GM12878 (cell line): ENCODE data around the gene METTL27. TPM values are rescaled to one million over a fixed set of nuclear protein-coding genes. Genes with fewer than 3 reads are reported as not detected.

Source experiments
- ATAC-seq: fragments of 200-7000 bp; cut with Tn5 transposase; 3 replicates; pipeline ENCODE4 v1.9.1; 2020; ENCODE audit warnings: mild to moderate bottlenecking, moderate library complexity
- BruUV-seq: library from RNA; stranded (reverse); fragments of 400-500 nt; replicated peaks from 2 replicates; lab custom pipeline; 2021; lab: Mats Ljungman, UMichigan
- CTCF ChIA-PET: fragments of 300-600 bp; sonication (Branson Sonifier 250); formaldehyde crosslinking; extraction: SDS; loops from one replicate; lab custom pipeline; 2021; ENCODE audit warnings: inconsistent platforms; lab: Yijun Ruan, JAX
- POLR2A ChIA-PET: fragments of 350-600 bp; formaldehyde crosslinking; extraction: SDS; loops from one replicate; lab custom pipeline; 2021; ENCODE audit warnings: inconsistent platforms; lab: Charles Lee
- RAD21 ChIA-PET: fragments of 300-600 bp; sonication (Branson Sonifier 250); formaldehyde crosslinking; loops from one replicate; lab custom pipeline; 2023; ENCODE audit warnings: antibody characterized with exemption; ENCODE audit not compliant: unreplicated experiment; lab: Charles Lee
- SMC1A ChIA-PET: fragments of 300-600 bp; sonication (Branson Sonifier 250); formaldehyde crosslinking; loops from one replicate; lab custom pipeline; 2023; ENCODE audit not compliant: unreplicated experiment, uncharacterized antibody; lab: Charles Lee
- DNase-seq: peaks from one replicate; pipeline ENCODE4 v3.0.0-alpha.2; 2011; ENCODE audit warnings: low read depth, low spot score
- FAIRE-seq: peaks from 3 replicates; lab custom pipeline; 2011; peaks lifted over from hg19 to GRCh38; lab: Jason Lieb, UNC
- H2AFZ ChIP-seq: 2 replicates; pipeline ENCODE4 v1.6.0; 2011; ENCODE audit warnings: low read depth, low read length, control low read depth; ENCODE audit not compliant: control insufficient read depth
- H3K27ac ChIP-seq: 2 replicates; pipeline ENCODE4 v1.5.1; 2011; ENCODE audit warnings: control low read depth; ENCODE audit not compliant: control insufficient read depth, insufficient read depth
- H3K27me3 ChIP-seq, 2 experiments: replicated peaks in 1 of 2; 2 replicates each; pipeline versions ENCODE4 v1.6.0 to v1.6.1; 2011; ENCODE audit warnings: low read length in 1 of 2; ENCODE audit not compliant: control insufficient read depth in 2 of 2, insufficient read depth in 2 of 2
- H3K36me3 ChIP-seq, 2 experiments: 2 replicates each; pipeline ENCODE4 v1.5.1; 2011; ENCODE audit warnings: low read length in 1 of 2; ENCODE audit not compliant: control insufficient read depth in 2 of 2, insufficient read depth in 2 of 2
- H3K4me1 ChIP-seq: 2 replicates; pipeline ENCODE4 v1.6.1; 2011; ENCODE audit warnings: mild to moderate bottlenecking, low read length, moderate library complexity, mixed read lengths; ENCODE audit not compliant: control insufficient read depth, insufficient read depth
- H3K4me2 ChIP-seq: 2 replicates; pipeline ENCODE4 v1.6.0; 2011; ENCODE audit warnings: control low read depth; ENCODE audit not compliant: control insufficient read depth, insufficient read depth
- H3K4me3 ChIP-seq: fragments of 200-600 bp; sonication (generic); 2 replicates; pipeline ENCODE4 v1.5.1; 2016
- H3K79me2 ChIP-seq: 2 replicates; pipeline ENCODE4 v1.6.0; 2011; ENCODE audit warnings: low read length; ENCODE audit not compliant: control insufficient read depth, insufficient read depth
- H3K9ac ChIP-seq: 2 replicates; pipeline ENCODE4 v1.8.0; 2011; ENCODE audit warnings: low read length, control low read depth, mixed read lengths; ENCODE audit not compliant: control insufficient read depth, insufficient read depth
- H3K9me3 ChIP-seq: replicated peaks from 3 replicates; pipeline ENCODE4 v1.5.1; 2011; ENCODE audit warnings: mild to moderate bottlenecking, low read length; ENCODE audit not compliant: control insufficient read depth, insufficient read depth
- H4K20me1 ChIP-seq: 2 replicates; pipeline ENCODE4 v1.6.0; 2011; ENCODE audit not compliant: control insufficient read depth, insufficient read depth
- BCL11A ChIP-seq: IDR thresholded peaks from 2 replicates; pipeline ENCODE4 v1.6.1; 2011; ENCODE audit warnings: low read depth, low read length
- CBX3 ChIP-seq: fragments of 200-600 bp; sonication (generic); IDR thresholded peaks from 2 replicates; pipeline ENCODE4 v1.6.1; 2016; ENCODE audit warnings: low read depth, borderline replicate concordance
- CBX5 ChIP-seq: sonication (generic); IDR thresholded peaks from 2 replicates; pipeline ENCODE4 v1.6.1; 2016; ENCODE audit warnings: low read depth, moderate library complexity, mild to moderate bottlenecking, inconsistent platforms
- ETV6 ChIP-seq, 2 experiments: fragments of 450-650 bp in 1 of 2; IDR thresholded peaks in 1 of 2; conservative IDR thresholded peaks in 1 of 2; 2 replicates each; pipeline ENCODE4 v1.6.1; 2014; ENCODE audit warnings: antibody characterized with exemption in 1 of 2, borderline replicate concordance in 1 of 2, low read depth in 1 of 2, mild to moderate bottlenecking in 1 of 2, moderate library complexity in 1 of 2
- FOS ChIP-seq: IDR thresholded peaks from 3 replicates; pipeline ENCODE4 v1.6.1; 2011; ENCODE audit warnings: borderline replicate concordance; ENCODE audit not compliant: insufficient read length; ENCODE audit errors: extremely low read depth
- FOXK2 ChIP-seq: fragments of 450-650 bp; IDR thresholded peaks from 2 replicates; pipeline ENCODE4 v1.6.1; 2017; ENCODE audit warnings: mild to moderate bottlenecking, moderate library complexity
- HCFC1 ChIP-seq: fragments of 150-350 bp; IDR thresholded peaks from 2 replicates; pipeline ENCODE4 v1.6.1; 2014; ENCODE audit warnings: low read length
- HDGF ChIP-seq: fragments of 450-650 bp; IDR thresholded peaks from 2 replicates; pipeline ENCODE4 v1.6.1; 2016; ENCODE audit warnings: antibody characterized with exemption
- IRF3 ChIP-seq: fragments of 450-650 bp; IDR thresholded peaks from 2 replicates; pipeline ENCODE4 v1.6.1; 2014; ENCODE audit warnings: mild to moderate bottlenecking
- MEF2B ChIP-seq: fragments of 450-650 bp; IDR thresholded peaks from 2 replicates; pipeline ENCODE4 v1.6.1; 2018; ENCODE audit warnings: mild to moderate bottlenecking, moderate library complexity; ENCODE audit not compliant: partially characterized antibody, poor library complexity, severe bottlenecking
- MLLT1 ChIP-seq: fragments of 450-650 bp; IDR thresholded peaks from 2 replicates; pipeline ENCODE4 v1.6.1; 2016; ENCODE audit warnings: mild to moderate bottlenecking
- MTA3 ChIP-seq: IDR thresholded peaks from 2 replicates; pipeline ENCODE4 v1.6.1; 2012; ENCODE audit warnings: low read length, inconsistent platforms, borderline replicate concordance
- NR2F1 ChIP-seq: fragments of 450-650 bp; conservative IDR thresholded peaks from 2 replicates; pipeline ENCODE4 v1.6.1; 2017; ENCODE audit warnings: mild to moderate bottlenecking
- POLR2A ChIP-seq: IDR thresholded peaks from 2 replicates; pipeline ENCODE4 v1.6.1; 2011; ENCODE audit warnings: low read depth, mild to moderate bottlenecking, low read length
- RELB ChIP-seq: fragments of 450-650 bp; IDR thresholded peaks from 2 replicates; pipeline ENCODE4 v1.6.1; 2017; ENCODE audit warnings: low read depth, mild to moderate bottlenecking, moderate library complexity
- SRF ChIP-seq, 2 experiments: IDR thresholded peaks; 2 replicates each; pipeline ENCODE4 v1.6.1; 2011; ENCODE audit warnings: low read depth in 2 of 2, low read length in 2 of 2, mild to moderate bottlenecking in 1 of 2, moderate library complexity in 1 of 2
- YBX1 ChIP-seq: fragments of 450-650 bp; IDR thresholded peaks from 2 replicates; pipeline ENCODE4 v1.6.1; 2016; ENCODE audit warnings: antibody characterized with exemption
- ZBTB33 ChIP-seq: fragments of 450-650 bp; IDR thresholded peaks from 2 replicates; pipeline ENCODE4 v1.6.1; 2017; ENCODE audit warnings: mild to moderate bottlenecking
- WGBS: methylation state at CpG from one replicate; pipeline ENCODE4 v1.1.6; 2016; ENCODE audit warnings: low lambda C conversion rate; ENCODE audit not compliant: insufficient replicate concordance, insufficient coverage; ENCODE audit errors: missing lambda C conversion rate; 5-methylcytosine and 5-hydroxymethylcytosine counted together
- in situ Hi-C: fragments of 300-500 bp; cut with MboI; formaldehyde crosslinking; loops from 9 replicates; pipeline ENCODE4 v1.14.3; 2018; ENCODE audit warnings: mixed read lengths
- intact Hi-C: fragments of 100-400 bp; cut with micrococcal nuclease; formaldehyde crosslinking; loops from one replicate; pipeline ENCODE4 v1.14.2; 2022; ENCODE audit not compliant: unreplicated experiment
- polyA plus RNA-seq, 11 experiments: library from polyadenylated mRNA; depleted of rRNA in 4 of 11; unstranded in 6 of 11; stranded (reverse) in 5 of 11; fragments of >200 nt; fragmentation: Nextera tagmentation in 4 of 11; fragmentation: Illumina TruSeq in 1 of 11; extraction: Ambion mirVana in 4 of 11; extraction: Trizol in 1 of 11; gene quantifications; 1 replicate in 1 of 11; 2 replicates in 10 of 11; pipeline versions ENCODE4 v1.2.1 to v1.2.3, GENCODE V29; 2011 to 2016; ENCODE audit warnings: inconsistent platforms in 2 of 11, missing spikeins in 2 of 11, low read depth in 1 of 11
- total RNA-seq, 4 experiments: library from RNA; depleted of rRNA in 3 of 4; stranded (reverse); fragments of >200 nt in 3 of 4; fragmentation: Illumina TruSeq in 1 of 4; extraction: Trizol in 1 of 4; gene quantifications; 2 replicates each; pipeline versions ENCODE4 v1.2.1 to v1.2.3, GENCODE V29; 2013 to 2021

The METTL27 gene
- total and polyA plus RNA-seq, 10 of the 15 experiments (the other 5 are each of a cell fraction or from before 2014, with no cell fraction given) = 0.10 to 3.4 (median 0.68) TPM

- TF ChIP-seq ZBTB33 (no peak), HDGF (no peak), BCL11A (no peak), FOS (no peak), MTA3 (no peak), NR2F1 (no peak), CBX5 (no peak), IRF3 (no peak), MEF2B (no peak), YBX1 (no peak)
- TF ChIP-seq, all 136 proteins: peak for 0
These were observed 9.5 kb downstream of the METTL27 start (continued) for GRCh38 chr7:73832806-73833205.

GRCh38 chr7:73831834-73832651 lies 10.3 kb downstream of the METTL27 start:
- intact Hi-C loops (no loop called here), in situ Hi-C loops (no loop called here)
- Histone ChIP-seq H3K9ac (no peak overlapping the region), H3K9me3 (no peaks in the 10 kb centered on the region), H3K27me3 (no peaks in the 10 kb centered on the region), H4K20me1 (no peaks in the 10 kb centered on the region), H3K79me2 (no peaks in the 10 kb centered on the region), H3K27ac (no peak overlapping the region), H3K4me2 (no peak overlapping the region), H3K4me1 (peaks cover 7% of the 10 kb centered on the region), H3K36me3 (no peaks in the 10 kb centered on the region), H2AFZ (no peak overlapping the region), H3K4me3 (no peak overlapping the region)
- ChIA-PET RAD21 (no interaction called here), SMC1A (interaction anchor here (0.6 kb wide), 1 partner anchor 13 kb away, joined by 4 read pairs; no protein-coding TSS in a partner anchor), POLR2A (no interaction called here), CTCF (interaction anchor here (1.0 kb wide), 1 partner anchor 23 kb away, joined by 4 read pairs; no protein-coding TSS in a partner anchor)
- FAIRE-seq (no peak), DNase-seq (no peak), ATAC-seq (no peak)
- no TSS peak for BruUV-seq
- 53% methylated on average over 16 of the region's 16 CpGs for WGBS
- TF ChIP-seq CBX3 (no peak), FOXK2 (no peak), HCFC1 (no peak), SRF (IDR thresholded peaks at IDR 0.05; ENCODE audit: low read depth in 2 of 2, low read length in 2 of 2) (no peak), ETV6 (conservative IDR thresholded peaks at IDR 0.05 in 1 of 2, IDR thresholded peaks at IDR 0.05 in 1 of 2; ENCODE audit: borderline replicate concordance in 1 of 2, low read depth in 1 of 2) (no peak), RELB (no peak), MLLT1 (no peak), POLR2A (no peak)
